DMS153 treated with DMSO at 0.1 percent for 48 hours (cell line): Measurements from ENCODE around the gene KHK.
"Not testable (repeated sequence)": the region's sequence is repeated elsewhere in the genome, so short reads cannot be mapped to it uniquely, and the experiment has no call there.

ENCODE experiments used
- DNase-seq: peaks from one replicate; lab custom pipeline; 2025; ENCODE audit not compliant: unreplicated experiment; lab: John Stamatoyannopoulos, UW

KHK gene

GRCh38 chr2:27095745-27096651 is 9.4 kb downstream of the KHK start:
- DNase-seq: peak; percentile 12

- DNase-seq: no peak
These were observed 10.3 kb downstream of the KHK start for GRCh38 chr2:27096748-27097297.

- no peak for DNase-seq
These were observed 10.8 kb downstream of the KHK start for GRCh38 chr2:27097341-27097740.

GRCh38 chr2:27099334-27099955 is 12.9 kb downstream of the KHK start:
- no peak for DNase-seq

- no peak for DNase-seq
These were observed 13.5 kb downstream of the KHK start for GRCh38 chr2:27100036-27100435.

- DNase-seq: no peak
These were observed 15.8 kb downstream of the KHK start for GRCh38 chr2:27102329-27102728.

GRCh38 chr2:27105981-27106380 is 19.4 kb downstream of the KHK start:
- no peak for DNase-seq

GRCh38 chr2:27108221-27108620 is 21.6 kb downstream of the KHK start:
- no peak for DNase-seq

- DNase-seq: no peak
These were observed 22.5 kb downstream of the KHK start for GRCh38 chr2:27109083-27109482.

GRCh38 chr2:27110603-27111352 is 24.2 kb downstream of the KHK start:
- DNase-seq: not testable (repeated sequence)

- DNase-seq: not testable (repeated sequence)
These were observed 25.0 kb downstream of the KHK start for GRCh38 chr2:27111392-27112078.

GRCh38 chr2:27115519-27115918 is 28.9 kb downstream of the KHK start:
- no peak for DNase-seq

- no peak for DNase-seq
These were observed 31.5 kb downstream of the KHK start for GRCh38 chr2:27117995-27118524.

GRCh38 chr2:27118525-27119329 is 32.2 kb downstream of the KHK start, which contains the start of gene CGREF1:
Gene CGREF1, minus strand, starts transcription at chr2:27119128. Its CDS starts 14,762 bp downstream, at chr2:27104366.
- DNase-seq: no peak

GRCh38 chr2:27119330-27119670 is 32.7 kb downstream of the KHK start:
- not testable (repeated sequence) for DNase-seq

GRCh38 chr2:27121906-27122305 is 35.3 kb downstream of the KHK start:
- no peak for DNase-seq

- no peak for DNase-seq
These were observed 36.2 kb downstream of the KHK start for GRCh38 chr2:27122791-27123190.

GRCh38 chr2:27123302-27124150 is 37.0 kb downstream of the KHK start, which contains the start of gene ABHD1:
Gene ABHD1, plus strand, starts transcription at chr2:27123815. Its CDS starts 134 bp downstream, at chr2:27123949.
- no peak for DNase-seq

- DNase-seq: no peak
These were observed 38.5 kb downstream of the KHK start for GRCh38 chr2:27125104-27125503.
